Stimulated activated naive CD4-positive, alpha-beta T cell (primary cell): ENCODE results near the gene SNX19.

Experiments used
- DNase-seq, 6 experiments: peaks; one replicate each; lab custom pipeline; 2025; lab: John Stamatoyannopoulos, UW

The SNX19 gene

GRCh38 chr11:130840679-130841078, 75.6 kb downstream of the SNX19 start:
- DNase-seq: no peak

GRCh38 chr11:130839981-130840666, 76.2 kb downstream of the SNX19 start:
- DNase-seq: no peak

- no peak for DNase-seq
Observed at GRCh38 chr11:130837194-130837593, 79.1 kb downstream of the SNX19 start.

- DNase-seq: no peak
Observed at GRCh38 chr11:130834886-130835285, 81.4 kb downstream of the SNX19 start.

GRCh38 chr11:130832566-130833425, 83.5 kb downstream of the SNX19 start:
- no peak for DNase-seq

- DNase-seq: no peak
Observed at GRCh38 chr11:130831976-130832375, 84.3 kb downstream of the SNX19 start.

- DNase-seq: no peak
Observed at GRCh38 chr11:130831506-130831905, 84.8 kb downstream of the SNX19 start.

- DNase-seq: no peak
Observed at GRCh38 chr11:130830566-130830965, 85.7 kb downstream of the SNX19 start.

GRCh38 chr11:130829920-130830511, 86.3 kb downstream of the SNX19 start:
- DNase-seq: no peak

- DNase-seq: no peak
Observed at GRCh38 chr11:130828741-130829140, 87.5 kb downstream of the SNX19 start.

GRCh38 chr11:130827451-130828377, 88.6 kb downstream of the SNX19 start:
- no peak for DNase-seq

- no peak for DNase-seq
Observed at GRCh38 chr11:130826572-130826971, 89.7 kb downstream of the SNX19 start.

GRCh38 chr11:130825983-130826382, 90.3 kb downstream of the SNX19 start:
- no peak for DNase-seq

- DNase-seq: no peak
Observed at GRCh38 chr11:130825561-130825960, 90.7 kb downstream of the SNX19 start.
